HFFc6 (cell line): Measurements from ENCODE around the gene INSM2. TPM values are rescaled to one million over a fixed set of nuclear protein-coding genes. Genes with fewer than 3 reads are reported as not detected.
A peak's percentile ranks its signal among the peaks of the same experiment; 100 is the strongest.

Experiments used
- DNase-seq: peaks from one replicate; pipeline ENCODE4 v3.0.0-alpha.2; 2018
- H3K27ac Mint-ChIP-seq: 2 replicates; pipeline ENCODE4 v1.8.0; 2020; ENCODE audit warnings: mild to moderate bottlenecking, mixed read lengths
- H3K27me3 Mint-ChIP-seq: 2 replicates; pipeline ENCODE4 v1.8.0; 2021; ENCODE audit warnings: mild to moderate bottlenecking, moderate library complexity, mixed read lengths; ENCODE audit not compliant: insufficient read depth
- H3K36me3 Mint-ChIP-seq: 2 replicates; pipeline ENCODE4 v1.8.0; 2021; ENCODE audit warnings: low read depth, mixed read lengths
- H3K4me1 Mint-ChIP-seq: 2 replicates; pipeline ENCODE4 v1.8.0; 2020; ENCODE audit warnings: low read depth, mixed read lengths
- H3K4me3 Mint-ChIP-seq: 2 replicates; pipeline ENCODE4 v1.8.0; 2020; ENCODE audit warnings: mild to moderate bottlenecking, moderate library complexity, mixed read lengths
- H3K9me3 Mint-ChIP-seq: 2 replicates; pipeline ENCODE4 v1.8.0; 2020; ENCODE audit warnings: mild to moderate bottlenecking, mixed read lengths
- total RNA-seq, 6 experiments: library from RNA; stranded (reverse); fragmentation: NEBNext Ultra II Directional; extraction: Animal tissue kit (Norgen Biotek cat#: 25700); gene quantifications; 2 replicates in 1 of 6; 3 replicates in 5 of 6; pipeline ENCODE4 v1.2.3, GENCODE V29; 2021
- TF ChIP-seq, protein P1 (sequence below): fragments of 200-600 bp; sonication (generic); IDR thresholded peaks from 2 replicates; pipeline ENCODE4 v1.5.0; 2021; ENCODE audit warnings: antibody characterized with exemption, mild to moderate bottlenecking

The INSM2 gene
- total RNA-seq, 6 experiments from 2014 or later = not detected

DNA sequence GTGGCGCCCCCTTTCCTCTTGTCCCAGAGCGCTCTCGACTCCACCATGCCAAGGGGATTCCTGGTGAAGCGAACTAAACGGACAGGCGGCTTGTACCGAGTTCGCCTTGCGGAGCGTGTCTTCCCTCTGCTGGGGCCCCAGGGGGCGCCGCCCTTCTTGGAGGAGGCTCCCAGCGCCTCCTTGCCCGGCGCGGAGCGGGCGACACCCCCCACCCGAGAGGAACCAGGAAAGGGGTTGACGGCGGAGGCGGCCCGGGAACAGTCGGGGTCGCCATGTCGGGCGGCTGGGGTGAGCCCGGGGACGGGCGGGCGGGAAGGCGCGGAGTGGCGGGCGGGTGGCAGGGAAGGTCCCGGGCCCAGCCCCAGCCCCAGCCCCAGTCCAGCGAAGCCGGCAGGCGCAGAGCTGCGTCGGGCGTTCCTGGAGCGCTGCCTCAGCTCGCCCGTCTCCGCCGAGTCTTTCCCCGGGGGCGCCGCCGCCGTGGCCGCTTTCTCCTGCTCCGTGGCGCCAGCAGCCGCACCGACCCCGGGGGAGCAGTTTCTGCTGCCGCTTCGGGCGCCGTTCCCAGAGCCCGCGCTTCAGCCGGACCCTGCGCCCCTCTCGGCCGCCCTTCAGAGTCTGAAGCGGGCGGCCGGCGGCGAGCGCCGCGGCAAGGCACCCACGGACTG lies 376 bp downstream of the INSM2 start:
- TF ChIP-seq, protein P1, sequence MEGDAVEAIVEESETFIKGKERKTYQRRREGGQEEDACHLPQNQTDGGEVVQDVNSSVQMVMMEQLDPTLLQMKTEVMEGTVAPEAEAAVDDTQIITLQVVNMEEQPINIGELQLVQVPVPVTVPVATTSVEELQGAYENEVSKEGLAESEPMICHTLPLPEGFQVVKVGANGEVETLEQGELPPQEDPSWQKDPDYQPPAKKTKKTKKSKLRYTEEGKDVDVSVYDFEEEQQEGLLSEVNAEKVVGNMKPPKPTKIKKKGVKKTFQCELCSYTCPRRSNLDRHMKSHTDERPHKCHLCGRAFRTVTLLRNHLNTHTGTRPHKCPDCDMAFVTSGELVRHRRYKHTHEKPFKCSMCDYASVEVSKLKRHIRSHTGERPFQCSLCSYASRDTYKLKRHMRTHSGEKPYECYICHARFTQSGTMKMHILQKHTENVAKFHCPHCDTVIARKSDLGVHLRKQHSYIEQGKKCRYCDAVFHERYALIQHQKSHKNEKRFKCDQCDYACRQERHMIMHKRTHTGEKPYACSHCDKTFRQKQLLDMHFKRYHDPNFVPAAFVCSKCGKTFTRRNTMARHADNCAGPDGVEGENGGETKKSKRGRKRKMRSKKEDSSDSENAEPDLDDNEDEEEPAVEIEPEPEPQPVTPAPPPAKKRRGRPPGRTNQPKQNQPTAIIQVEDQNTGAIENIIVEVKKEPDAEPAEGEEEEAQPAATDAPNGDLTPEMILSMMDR = peak; percentile 42; the same call in 1 of the 2 replicates
- H3K27ac Mint-ChIP-seq = no peak overlapping the region
- no peaks in the 10 kb centered on the region for H3K9me3 Mint-ChIP-seq
- H3K4me3 Mint-ChIP-seq = peak overlapping the region; percentile 71
- no peaks in the 10 kb centered on the region for H3K36me3 Mint-ChIP-seq
- peaks cover 14% of the 10 kb centered on the region for H3K4me1 Mint-ChIP-seq
- no peak for DNase-seq
- peaks cover 13% of the 10 kb centered on the region for H3K27me3 Mint-ChIP-seq

DNA sequence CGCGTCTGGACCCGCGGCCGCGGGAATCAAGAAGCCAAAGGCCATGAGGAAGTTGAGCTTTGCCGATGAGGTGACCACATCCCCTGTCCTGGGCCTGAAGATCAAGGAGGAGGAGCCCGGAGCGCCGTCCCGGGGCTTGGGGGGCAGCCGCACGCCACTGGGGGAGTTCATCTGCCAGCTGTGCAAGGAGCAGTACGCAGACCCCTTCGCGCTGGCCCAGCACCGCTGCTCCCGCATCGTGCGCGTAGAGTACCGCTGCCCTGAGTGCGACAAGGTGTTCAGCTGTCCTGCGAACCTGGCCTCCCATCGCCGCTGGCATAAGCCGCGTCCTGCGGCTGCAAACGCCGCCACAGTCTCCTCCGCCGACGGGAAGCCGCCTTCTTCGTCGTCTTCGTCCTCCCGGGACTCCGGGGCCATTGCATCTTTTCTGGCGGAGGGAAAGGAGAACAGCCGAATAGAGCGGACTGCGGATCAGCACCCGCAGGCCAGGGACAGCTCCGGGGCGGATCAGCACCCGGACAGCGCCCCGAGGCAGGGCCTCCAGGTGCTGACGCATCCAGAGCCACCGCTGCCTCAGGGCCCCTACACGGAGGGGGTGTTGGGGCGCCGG lies 1.0 kb downstream of the INSM2 start:
- Mint-ChIP-seq H3K27me3 (peaks cover 13% of the 10 kb centered on the region), H3K9me3 (no peaks in the 10 kb centered on the region), H3K36me3 (no peaks in the 10 kb centered on the region), H3K4me1 (peaks cover 14% of the 10 kb centered on the region), H3K27ac (no peak overlapping the region), H3K4me3 (peak overlapping the region; percentile 74)
- peak; percentile 51 for DNase-seq
- TF ChIP-seq, protein P1 = no peak

DNA sequence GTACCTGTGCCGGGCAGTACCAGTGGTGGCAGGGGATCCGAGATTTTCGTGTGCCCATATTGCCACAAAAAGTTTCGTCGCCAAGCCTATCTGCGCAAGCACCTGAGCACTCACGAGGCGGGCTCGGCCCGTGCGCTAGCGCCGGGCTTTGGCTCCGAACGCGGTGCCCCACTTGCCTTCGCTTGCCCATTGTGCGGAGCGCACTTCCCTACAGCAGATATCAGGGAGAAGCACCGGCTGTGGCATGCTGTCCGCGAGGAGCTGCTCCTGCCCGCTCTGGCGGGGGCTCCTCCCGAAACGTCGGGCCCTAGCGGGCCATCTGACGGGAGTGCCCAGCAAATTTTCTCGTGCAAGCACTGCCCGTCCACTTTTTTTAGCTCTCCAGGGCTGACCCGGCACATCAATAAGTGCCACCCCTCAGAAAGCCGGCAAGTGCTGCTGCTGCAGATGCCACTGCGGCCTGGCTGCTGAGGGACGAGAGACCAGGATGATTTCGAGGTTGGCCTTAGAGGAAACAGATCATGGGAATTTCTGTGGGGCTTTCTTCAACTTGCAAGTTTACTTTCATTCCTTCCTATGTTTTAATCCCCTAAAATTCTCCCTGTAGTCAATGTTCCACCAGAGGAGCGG lies 1.6 kb downstream of the INSM2 start:
- H3K4me3 Mint-ChIP-seq = peak overlapping the region; percentile 74
- H3K27me3 Mint-ChIP-seq = peaks cover 13% of the 10 kb centered on the region
- TF ChIP-seq, protein P1 = no peak
- DNase-seq = no peak
- H3K36me3 Mint-ChIP-seq = no peaks in the 10 kb centered on the region
- peaks cover 9% of the 10 kb centered on the region for H3K4me1 Mint-ChIP-seq
- H3K9me3 Mint-ChIP-seq = no peaks in the 10 kb centered on the region
- no peak overlapping the region for H3K27ac Mint-ChIP-seq

DNA sequence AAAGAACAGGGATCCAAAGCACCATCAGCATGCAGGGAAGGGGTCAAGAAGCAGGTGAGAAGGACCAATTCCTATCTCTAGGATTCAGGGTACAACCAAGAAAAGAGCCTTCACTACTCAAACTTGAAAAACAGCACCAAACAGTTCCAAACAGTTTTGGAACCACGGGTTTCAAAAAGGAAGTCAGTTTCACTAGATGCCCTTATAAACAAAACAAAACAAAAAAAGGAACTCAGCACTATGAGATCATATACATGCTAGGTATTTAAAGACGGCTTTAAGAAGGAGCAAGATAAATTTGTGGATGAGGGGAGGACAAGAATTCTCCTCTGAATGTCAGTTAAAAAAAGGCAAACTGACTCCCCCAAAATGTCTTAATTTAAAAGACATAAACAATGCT lies 6.0 kb downstream of the INSM2 start:
- Mint-ChIP-seq H3K27me3 (peaks cover 3% of the 10 kb centered on the region; the same call in 1 of the 2 replicates), H3K4me3 (no peak overlapping the region), H3K4me1 (no peaks in the 10 kb centered on the region; the same call in 1 of the 2 replicates), H3K36me3 (no peaks in the 10 kb centered on the region), H3K9me3 (no peaks in the 10 kb centered on the region), H3K27ac (no peak overlapping the region)
- TF ChIP-seq, protein P1 = no peak
- no peak for DNase-seq

DNA sequence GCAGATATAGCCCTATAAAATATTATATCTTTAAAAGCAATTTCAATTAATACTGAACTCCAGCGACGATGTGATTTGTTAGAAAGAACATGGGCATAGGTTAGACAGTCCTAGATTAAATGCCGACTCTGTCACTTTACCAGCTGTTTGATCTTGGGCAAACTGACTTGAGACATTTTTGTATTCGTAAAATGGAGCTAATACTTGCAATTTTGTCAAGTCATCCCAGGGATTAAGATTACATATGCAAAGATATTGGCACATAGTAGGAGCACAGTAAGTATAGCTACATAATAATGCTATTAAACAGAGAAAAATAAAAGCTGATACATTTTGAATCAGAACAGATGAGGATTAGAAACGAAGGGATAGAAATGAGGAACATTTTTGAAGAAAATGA lies 9.0 kb downstream of the INSM2 start:
- Mint-ChIP-seq H3K9me3 (no peaks in the 10 kb centered on the region), H3K4me1 (no peaks in the 10 kb centered on the region), H3K27me3 (no peaks in the 10 kb centered on the region), H3K27ac (no peak overlapping the region), H3K36me3 (no peaks in the 10 kb centered on the region), H3K4me3 (no peak overlapping the region)
- DNase-seq = no peak
- TF ChIP-seq, protein P1 = no peak
